NCI-H748 (cell line): ENCODE results near the gene COMMD1.
"Not testable (repeated sequence)": the region's sequence is repeated elsewhere in the genome, so short reads cannot be mapped to it uniquely, and the experiment has no call there.

ENCODE experiments used
- DNase-seq: peaks from one replicate; lab custom pipeline; 2025; ENCODE audit not compliant: unreplicated experiment; lab: John Stamatoyannopoulos, UW

The COMMD1 gene

DNA sequence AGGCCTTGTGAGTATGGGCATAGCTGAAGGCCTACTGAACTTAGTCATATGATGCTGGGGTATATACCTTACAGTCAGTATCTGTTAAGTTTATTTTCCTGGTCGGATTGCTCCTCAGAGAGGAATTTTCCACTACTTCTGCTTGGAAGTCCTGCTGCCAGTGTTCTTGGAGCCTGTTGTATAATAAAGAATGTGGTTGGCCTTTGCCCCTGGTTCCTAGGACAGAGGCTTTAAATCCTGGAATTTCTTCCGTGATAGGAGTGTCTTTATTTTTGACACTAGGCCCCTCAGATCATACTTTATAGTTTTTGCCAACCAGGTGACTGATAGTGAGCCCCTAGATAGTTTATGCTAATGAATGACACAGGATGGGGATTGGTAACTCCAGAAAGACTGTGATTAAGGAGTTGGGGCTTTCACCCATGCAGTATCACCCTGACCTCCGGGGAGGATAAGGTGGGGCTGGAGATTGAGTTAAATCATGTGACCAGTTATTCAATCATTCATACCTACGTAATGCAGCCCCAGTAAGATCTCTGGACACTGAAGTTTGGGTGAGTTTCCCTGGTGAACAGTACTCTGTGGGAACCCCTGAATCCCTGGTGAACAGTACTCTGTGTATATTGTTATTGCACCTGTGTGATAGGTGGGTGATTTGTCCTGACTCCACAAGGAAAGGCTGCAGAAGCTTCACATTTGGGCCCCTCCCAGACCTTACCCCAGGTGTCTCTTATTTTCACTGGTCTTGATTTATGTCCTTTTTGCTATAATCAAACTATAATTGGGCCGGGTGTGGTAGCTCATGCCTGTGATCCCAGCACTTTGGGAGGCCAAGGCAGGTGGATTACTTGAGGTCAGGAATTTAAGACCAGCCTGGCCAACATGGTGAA is 56.9 kb downstream of the COMMD1 start:
- no peak for DNase-seq

DNA sequence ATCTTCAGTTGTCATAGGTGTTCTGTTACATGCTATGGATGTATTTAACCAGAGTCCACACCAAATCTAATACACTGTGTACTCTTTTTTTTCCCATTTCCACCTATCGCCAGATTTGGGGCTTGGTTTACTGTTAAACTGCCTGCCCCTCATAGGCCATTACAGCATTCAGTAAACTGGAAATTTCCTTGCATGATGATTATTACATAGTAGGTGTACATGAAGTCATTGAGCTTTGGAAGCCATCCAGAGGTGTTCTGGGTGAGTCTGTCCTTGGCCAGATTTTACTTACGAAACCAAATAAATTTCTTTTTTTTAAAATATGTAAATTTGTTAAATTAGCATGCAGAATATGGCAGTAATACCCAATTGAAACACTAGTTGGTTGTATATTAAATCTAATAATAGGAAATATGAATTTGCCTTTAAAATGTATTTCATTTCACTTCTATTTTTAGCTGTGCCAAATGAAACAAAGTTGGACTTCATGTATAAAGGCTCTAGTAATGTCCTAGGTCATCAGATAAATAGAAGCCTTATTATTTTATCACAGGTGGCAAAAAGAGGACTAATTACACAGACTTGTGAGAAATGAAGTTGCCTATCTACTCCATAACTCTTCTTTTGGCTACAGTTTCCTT is 60.7 kb downstream of the COMMD1 start:
- DNase-seq, result no peak

DNA sequence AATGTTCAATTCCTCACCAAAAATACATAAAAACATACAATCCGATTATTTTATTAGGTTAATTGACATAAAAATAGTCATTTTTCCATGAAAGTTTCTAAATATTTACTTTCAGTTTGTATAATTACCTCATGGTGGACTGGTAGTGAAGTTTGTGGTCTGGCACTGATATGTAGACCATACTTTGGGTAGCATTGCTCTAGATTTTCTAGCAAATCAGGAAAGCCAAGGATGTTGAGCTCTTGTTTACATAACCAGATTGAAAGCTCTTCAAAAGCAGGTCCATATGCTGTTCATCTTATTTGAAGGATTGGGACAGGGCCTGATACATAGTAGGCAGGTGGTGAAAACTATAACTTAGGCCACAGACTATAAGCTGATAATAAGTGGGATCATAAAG is 61.8 kb downstream of the COMMD1 start:
- no peak for DNase-seq

DNA sequence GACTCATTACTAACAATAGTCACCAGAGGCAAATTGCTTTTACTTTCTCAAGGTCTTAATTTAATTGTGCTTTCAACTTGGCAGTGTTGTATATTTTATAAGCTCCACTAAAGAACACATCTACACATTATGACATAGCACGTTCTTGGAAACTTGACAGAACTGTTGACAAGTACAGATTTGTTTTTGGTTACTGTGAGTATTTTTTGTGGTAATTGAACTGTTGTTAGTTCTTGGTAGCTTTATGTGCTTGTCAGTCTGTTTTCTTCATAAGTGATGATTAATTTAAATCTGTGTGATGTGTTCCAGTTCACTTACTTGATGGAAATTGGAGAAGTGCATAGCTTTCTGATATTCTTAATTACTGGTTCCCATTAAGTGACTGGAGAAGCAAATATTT is 63.9 kb downstream of the COMMD1 start:
- no peak for DNase-seq

DNA sequence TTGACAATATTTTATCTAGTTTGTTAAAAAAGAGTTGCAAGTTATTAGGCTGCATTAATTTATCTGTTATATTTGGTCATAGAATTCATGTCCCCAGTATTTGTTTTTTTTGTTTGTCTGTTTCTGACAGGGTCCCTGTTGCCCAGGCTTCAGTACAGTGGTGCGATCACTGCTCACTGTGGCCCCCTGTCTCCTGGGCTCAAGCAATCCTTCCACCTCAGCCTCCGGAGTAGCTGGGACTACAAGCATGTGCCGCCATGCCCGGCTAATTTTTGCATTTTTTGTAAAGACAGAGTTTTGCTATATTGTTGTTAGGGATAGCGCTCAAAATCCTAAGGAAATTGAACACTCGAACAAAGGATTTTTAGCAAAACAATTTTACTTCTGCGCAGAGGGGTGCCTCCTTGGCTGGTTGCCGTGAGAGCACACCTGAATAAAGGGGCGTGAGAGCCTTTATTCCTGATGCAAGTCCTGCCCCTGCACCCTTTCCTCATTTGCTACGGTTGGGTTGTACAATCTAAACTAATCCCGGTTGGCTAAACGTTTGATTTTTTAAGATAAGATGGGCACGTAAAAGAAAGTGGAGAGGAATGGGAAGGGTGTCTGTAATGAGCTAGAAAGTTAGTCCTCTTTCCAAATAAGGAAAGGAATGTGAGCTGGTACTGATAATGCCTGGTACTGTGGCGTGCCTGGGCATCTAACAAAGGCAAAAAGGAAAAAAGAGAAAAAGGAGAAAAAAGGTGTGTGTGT is 65.5 kb downstream of the COMMD1 start:
- DNase-seq, result no peak

DNA sequence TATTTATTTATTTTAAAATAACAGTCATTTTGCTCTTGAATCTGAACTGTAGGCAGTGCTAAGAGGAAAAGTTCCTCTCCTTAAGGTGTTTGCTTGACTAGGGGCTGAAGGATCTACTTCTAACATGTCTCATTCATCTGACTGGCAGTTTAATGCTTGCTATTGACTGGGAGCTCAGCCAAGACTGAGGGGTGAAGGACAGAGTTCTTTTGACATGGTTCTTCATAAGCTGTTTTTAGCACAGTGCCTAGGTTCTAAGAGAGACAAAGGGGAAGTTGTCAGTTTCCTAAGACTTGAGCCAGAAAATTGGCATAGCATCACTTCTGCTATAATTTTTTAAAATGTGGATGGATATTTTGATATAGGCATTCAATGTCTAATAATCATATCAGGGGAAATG is 73.0 kb downstream of the COMMD1 start:
- no peak for DNase-seq

DNA sequence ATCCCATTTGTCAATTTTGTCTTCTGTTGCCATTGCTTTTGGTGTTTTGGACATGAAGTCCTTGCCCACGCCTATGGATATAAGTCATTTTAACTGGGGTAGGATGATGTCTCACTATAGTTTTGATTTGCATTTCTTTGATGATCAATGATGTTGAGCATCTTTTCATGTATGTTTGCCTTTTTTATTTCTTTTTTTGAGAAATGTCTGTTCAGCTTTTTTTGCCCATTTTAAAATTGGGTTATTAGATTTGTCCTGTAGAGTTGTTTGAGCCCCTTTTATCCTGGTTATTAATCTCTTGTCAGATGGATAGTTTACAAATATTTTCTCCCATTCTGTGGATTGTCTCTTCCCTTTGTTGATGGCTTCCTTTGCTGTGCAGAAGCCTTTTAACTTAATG is 75.3 kb downstream of the COMMD1 start:
- DNase-seq, result no peak

DNA sequence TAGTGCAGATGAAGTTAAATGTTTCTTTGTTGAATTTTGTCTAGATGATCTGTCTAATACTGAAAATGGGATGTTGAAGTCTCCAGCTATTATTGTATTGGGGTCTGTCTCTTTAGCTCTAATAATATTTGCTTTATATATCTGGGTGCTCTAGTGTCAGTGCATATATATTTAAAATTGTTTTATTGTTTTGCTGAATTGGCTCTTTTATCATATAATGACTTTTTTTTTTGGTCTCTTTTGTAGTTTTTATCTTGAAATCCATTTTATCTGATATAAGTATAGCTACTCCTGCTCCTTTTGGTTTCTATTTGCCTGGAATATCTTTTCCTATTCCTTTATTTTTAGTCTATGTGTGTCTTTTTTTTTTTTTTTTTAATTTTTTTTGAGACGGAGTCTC is 79.2 kb downstream of the COMMD1 start:
- no peak for DNase-seq

DNA sequence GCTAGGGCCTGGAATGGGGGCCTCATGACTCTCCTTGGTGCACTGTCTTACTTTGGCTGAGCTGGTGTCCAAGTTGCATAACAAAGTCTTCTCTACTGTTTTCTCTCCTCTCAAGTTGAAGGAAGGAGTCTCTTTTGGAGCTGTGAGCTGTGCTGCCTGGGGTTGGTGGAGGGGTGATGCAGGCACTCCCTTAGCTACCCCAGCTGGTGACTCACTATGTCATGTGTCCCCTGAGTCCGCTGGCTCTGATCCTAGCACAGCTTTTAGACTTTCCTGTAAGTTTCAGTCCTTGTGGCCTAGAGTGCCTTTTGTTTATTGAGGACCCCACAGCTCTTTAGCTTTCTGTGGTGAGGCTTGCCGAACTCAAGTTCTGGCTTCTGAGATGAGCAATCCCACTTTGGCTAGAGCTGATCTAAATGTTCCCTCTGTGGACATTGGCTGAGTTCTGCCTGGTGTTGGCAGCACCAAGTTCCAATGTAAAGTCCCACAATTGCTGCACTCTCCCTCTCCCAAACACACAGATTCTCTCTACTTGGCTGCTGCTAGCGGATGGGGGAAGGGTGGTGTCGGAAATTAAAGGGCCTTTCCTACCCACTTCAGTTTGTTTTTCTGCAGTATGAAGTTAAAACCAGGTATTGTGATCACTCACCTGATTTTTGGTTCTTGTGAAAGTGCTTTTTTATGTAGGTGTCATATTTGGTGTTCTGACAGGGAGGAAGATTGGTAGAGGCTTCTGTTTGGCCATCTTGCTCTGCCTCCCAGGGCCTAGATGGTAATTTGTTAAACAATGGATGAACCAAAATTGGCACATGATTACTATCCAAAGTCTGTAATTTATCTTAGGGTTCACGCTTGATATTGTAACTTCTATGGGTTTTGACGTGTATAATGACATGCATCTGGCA is 83.2 kb downstream of the COMMD1 start:
- no peak for DNase-seq

DNA sequence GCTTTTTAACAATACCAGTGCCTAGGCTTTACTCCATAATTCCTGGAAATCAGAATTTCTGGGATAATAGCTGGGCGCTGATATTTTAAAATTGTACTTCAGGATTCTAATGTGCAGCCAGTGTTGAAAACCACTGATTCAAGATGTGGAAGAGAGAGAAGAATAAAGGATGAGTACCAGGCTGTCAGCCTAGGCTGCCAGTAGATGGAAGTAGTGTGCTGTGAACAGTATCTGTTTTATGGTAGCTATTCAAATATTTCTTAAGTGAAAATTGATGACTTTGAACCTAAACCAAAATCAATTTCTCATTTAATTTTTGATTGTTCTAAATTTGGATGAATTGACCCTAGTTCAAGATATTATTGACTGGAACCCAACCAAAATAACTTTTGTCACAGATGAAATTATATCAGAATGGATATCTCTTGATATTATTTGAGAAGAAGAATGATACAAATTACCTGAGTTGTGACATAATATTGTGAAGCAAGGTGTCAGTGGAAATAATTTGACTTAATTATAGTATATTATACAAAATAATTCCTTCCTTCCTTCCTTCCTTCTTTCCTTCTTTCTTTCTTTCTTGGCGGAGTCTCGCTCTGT is 88.0 kb downstream of the COMMD1 start:
- DNase-seq, result peak; percentile 32

DNA sequence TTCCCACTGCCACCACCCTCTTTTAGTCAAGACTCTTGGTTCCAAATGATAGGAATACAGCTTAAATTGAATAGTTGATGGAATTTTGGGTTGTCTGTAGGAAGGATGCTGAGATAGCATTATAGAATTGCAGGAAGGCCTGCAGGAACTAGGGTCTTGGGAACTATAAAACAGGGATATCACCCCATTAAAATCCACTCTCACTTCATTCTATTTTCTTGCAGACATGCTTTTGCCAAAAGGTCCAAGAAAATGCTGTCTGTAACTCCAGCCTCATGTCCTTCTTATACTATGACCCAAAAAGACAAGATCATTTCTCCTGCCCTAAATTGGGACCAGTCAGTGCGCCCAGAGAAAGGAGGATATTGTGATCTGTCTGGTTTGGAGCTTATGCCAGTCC is 89.1 kb downstream of the COMMD1 start:
- no peak for DNase-seq

DNA sequence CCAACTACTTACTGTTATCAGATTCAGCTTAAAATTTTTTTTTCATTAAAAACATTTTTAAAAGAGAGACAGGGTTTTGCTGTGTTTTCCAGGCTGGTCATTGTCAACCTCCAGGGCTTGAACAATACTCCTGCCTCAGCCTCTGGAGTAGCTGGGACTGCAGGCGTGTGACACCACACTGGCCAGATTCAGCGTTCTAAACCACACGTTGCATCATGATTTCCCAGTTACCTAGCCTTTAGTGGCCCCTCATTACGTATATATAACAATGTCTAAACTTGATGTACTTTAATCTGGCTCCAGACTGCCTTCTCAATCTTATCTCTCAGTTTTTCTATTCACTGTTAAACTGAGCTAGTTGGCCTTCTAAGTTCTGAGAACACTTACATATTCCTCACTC is 89.6 kb downstream of the COMMD1 start:
- DNase-seq, result no peak

DNA sequence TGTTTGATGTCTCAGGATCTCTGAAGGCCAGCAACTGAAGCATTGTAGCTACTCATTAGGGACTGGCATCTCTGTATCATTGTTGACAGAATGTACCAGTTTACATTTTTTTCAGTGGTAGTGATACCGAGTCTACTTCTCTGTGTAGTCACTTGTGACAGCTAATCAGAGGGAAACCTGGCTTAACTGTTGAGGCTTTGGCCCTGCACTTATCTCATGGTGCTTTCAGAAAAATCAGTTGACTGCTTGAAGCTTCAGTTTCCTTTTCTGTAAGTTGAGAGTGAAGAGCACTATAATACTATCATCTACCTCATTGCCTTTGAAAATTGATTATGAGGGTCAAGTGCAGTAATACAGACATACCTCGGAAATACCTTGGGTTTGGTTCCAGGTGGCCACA is 90.0 kb downstream of the COMMD1 start:
- DNase-seq, result no peak

DNA sequence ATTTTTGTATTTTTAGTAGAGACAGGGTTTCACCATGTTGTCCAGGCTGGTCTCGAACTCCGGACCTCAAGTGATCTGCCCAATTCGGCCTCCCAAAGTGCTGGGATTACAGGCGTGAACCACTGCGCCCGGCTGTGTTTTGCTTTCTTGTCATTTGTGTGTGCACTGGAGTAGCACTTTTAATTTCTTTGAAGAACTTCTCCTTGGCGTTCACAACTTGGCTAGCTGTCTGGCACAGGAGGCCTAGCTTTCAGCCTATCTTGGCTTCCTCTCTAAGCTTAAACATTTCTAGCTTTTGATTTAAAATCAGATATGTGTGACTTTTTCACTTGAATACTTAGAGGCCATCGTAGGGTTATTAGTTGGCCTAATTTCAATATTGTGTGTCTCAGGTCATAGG is 93.0 kb downstream of the COMMD1 start:
- DNase-seq, result no peak

DNA sequence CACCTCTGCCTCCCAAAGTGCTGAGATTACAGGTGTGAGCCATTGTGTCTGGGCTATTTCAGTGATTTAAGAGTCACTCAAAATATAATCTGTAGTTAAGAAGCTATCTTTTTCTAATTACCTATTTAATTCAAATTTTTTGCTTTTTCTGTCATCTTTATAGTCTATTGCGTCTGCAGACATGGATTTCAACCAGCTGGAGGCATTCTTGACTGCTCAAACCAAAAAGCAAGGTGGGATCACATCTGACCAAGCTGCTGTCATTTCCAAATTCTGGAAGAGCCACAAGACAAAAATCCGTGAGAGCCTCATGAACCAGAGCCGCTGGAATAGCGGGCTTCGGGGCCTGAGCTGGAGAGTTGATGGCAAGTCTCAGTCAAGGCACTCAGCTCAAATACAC is 95.1 kb downstream of the COMMD1 start:
- no peak for DNase-seq

DNA sequence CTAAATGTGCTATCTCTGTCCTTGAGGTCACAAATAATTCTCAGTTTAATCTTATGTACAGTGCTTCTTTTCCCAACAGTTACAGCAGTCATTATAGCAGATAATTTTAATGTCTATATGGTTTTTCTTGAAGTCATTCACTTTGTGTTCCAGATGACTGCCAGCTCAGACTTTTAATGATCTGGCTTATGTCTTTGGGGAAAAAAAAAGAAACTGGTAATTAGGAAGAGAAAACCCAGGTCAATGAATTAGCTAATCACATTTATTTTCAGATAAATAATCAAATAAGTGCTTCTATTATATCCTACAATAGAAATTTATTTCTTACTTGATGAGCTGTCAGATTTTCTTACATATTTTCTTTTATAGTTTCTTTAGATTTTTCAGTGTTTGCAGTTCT is 96.0 kb downstream of the COMMD1 start:
- DNase-seq, result no peak

DNA sequence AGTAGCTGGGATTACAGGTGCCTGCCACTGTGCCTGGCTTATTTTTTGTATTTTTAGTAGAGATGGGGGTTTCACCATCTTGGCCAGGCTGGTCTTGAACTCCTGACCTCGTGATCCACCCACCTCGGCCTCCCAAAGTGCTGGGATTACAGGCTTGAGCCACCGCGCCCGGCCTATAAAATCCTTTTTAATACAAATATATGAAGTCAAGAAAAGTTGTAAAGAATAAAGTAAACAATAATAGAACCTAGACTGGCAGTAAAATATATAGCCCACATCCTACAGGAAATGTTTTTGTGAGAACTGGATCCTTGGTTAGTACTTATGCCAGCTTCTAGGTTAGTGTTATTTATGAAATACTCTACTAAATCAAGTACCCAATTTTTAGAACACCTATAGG is 99.0 kb downstream of the COMMD1 start:
- not testable (repeated sequence) for DNase-seq

DNA sequence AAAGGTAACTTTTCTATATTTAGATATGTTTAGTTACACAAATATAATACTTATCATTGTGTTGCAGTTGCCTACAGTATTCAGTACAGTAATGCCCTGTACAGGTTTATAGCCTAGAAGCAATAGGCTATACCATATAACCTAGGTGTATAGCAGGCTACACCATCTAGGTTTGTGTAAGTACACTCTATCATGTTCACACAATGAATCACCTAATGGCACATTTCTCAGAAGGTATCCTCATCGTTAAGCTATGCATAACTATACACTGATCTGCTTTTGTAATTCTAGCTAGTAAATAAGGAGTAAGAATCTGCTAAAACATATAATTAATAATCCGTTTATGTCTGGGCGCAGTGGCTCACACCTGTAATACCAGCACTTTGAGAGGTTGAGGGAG is 102.1 kb downstream of the COMMD1 start:
- no peak for DNase-seq

DNA sequence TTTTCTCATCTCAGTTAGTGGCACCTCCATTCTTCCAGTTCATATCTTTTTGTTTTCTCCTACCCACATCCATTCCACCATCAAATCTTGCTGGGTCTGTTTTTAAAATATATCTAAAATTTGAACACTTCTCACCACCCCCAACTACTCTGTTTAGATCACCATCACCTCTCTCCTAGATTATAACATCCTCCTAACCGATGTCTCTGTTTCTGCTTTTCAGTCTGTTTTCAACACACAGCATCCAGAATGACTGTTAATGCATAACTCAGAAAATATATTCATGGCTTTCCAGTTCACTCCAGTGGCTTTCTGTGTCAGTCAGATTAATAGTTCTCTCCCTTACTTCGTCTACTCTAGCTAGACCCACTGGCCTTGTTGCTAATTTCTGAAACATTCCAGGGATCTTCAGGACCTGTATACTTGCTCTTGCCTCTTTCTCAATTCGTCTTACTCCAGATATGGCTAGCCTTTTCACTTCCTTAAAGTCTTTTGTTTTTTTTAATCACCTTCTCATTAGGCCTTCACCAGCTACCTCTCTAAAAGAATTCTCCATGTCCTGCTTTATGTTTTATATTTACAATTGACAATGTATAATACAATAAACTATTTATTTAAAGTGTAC is 105.3 kb downstream of the COMMD1 start:
- no peak for DNase-seq

DNA sequence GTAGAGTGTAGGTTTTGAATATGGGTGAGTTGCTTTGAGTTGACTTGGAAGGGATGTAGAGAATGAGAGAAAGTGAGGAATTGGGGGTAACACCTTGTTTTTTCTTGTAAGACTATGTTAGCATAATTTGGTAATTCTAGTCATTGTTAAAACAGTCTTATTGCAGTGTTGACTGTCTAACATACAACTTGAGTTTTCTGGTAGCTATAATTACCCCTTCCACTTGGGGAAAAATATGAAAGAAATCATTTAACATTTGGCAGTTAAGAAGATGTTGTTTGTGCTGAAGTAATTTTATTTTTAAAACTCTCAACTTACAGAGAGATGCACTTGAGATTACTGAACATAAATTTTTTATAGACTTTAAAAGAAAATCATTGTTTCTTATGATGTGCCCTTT is 108.2 kb downstream of the COMMD1 start:
- no peak for DNase-seq
